Stomach smooth muscle (tissue), 2 donors: ENCODE measurements around the gene MAG.

Experiments used
- H3K27ac ChIP-seq: one replicate; pipeline ENCODE4 v1.7.0; 2013; ENCODE audit warnings: mild to moderate bottlenecking, low read length, inconsistent platforms
- H3K27me3 ChIP-seq, 2 donors: one replicate each; pipeline ENCODE4 v1.7.0; 2013; ENCODE audit warnings: low read length in 2 of 2; ENCODE audit not compliant: insufficient read depth in 2 of 2, control insufficient read depth in 1 of 2
- H3K36me3 ChIP-seq, 2 donors: one replicate each; pipeline ENCODE4 v1.7.0; 2013; ENCODE audit warnings: low read length in 2 of 2; ENCODE audit not compliant: control insufficient read depth in 2 of 2, insufficient read depth in 2 of 2
- H3K4me1 ChIP-seq: one replicate; pipeline ENCODE4 v1.7.0; 2013; ENCODE audit warnings: low read length; ENCODE audit not compliant: control insufficient read depth, insufficient read depth
- H3K4me3 ChIP-seq, 2 donors: one replicate each; pipeline ENCODE4 v1.7.0; 2013; ENCODE audit warnings: low read length in 2 of 2
- H3K9ac ChIP-seq, 2 donors: one replicate each; pipeline ENCODE4 v1.7.0; 2013; ENCODE audit warnings: low read length in 2 of 2, mild to moderate bottlenecking in 1 of 2
- H3K9me3 ChIP-seq, 2 donors: one replicate each; pipeline ENCODE4 v1.7.0; 2013; ENCODE audit warnings: low read length in 2 of 2; ENCODE audit not compliant: control insufficient read depth in 2 of 2
- donor health status: healthy.
- donor health status: Pancreatic carcinoma.

The MAG gene

DNA sequence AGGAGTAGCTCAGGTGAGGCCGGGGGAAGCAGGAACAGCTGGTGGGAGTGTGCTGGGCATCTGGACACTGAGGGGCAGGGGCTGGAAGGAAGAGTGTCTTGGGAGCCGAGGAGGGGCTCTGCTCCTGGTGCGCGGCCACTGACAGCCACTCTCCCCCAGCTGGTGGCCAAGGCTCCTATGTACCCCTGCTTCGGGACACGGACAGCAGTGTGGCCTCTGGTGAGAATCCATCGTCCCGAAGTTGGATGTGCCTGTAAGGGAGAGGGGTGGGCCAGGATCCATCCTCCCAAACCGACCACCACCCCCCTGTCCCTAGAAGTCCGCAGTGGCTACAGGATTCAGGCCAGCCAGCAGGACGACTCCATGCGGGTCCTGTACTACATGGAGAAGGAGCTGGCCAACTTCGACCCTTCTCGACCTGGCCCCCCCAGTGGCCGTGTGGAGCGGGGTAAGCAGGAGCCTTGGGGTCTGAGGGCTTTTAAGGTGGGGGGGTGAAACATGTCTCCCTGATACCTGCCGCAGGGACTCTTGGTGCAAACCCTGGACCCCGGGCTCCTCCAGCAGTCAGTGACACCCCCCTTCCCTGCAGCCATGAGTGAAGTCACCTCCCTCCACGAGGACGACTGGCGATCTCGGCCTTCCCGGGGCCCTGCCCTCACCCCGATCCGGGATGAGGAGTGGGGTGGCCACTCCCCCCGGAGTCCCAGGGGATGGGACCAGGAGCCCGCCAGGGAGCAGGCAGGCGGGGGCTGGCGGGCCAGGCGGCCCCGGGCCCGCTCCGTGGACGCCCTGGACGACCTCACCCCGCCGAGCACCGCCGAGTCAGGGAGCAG lies 25.2 kb upstream of the MAG start:
- Histone ChIP-seq H3K9me3 (no peaks in the 10 kb centered on the region), H3K9ac (peak overlapping the region; percentile 94 to 96), H3K27me3 (no peaks in the 10 kb centered on the region), H3K4me1 (peaks cover 37% of the 10 kb centered on the region), H3K36me3 (peaks cover 7 to 15% of the 10 kb centered on the region in 2 donors), H3K27ac (peak overlapping the region; percentile 94), H3K4me3 (peak overlapping the region; percentile 79 to 87)

DNA sequence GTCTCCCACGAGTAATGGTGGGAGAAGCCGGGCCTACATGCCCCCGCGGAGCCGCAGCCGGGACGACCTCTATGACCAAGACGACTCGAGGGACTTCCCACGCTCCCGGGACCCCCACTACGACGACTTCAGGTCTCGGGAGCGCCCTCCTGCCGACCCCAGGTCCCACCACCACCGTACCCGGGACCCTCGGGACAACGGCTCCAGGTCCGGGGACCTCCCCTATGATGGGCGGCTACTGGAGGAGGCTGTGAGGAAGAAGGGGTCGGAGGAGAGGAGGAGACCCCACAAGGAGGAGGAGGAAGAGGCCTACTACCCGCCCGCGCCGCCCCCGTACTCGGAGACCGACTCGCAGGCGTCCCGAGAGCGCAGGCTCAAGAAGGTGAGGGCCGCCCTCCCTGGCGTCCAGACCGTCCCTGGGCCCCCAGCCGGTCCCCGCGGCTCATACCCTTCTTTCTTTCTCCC lies 24.6 kb upstream of the MAG start:
- no peaks in the 10 kb centered on the region for H3K27me3 ChIP-seq
- peaks cover 37% of the 10 kb centered on the region for H3K4me1 ChIP-seq
- peaks cover 11 to 21% of the 10 kb centered on the region in 2 donors for H3K36me3 ChIP-seq
- peak overlapping the region; percentile 94 for H3K27ac ChIP-seq
- H3K9ac ChIP-seq = peak overlapping the region; percentile 94 to 96
- peak overlapping the region; percentile 79 to 87 for H3K4me3 ChIP-seq
- H3K9me3 ChIP-seq = no peaks in the 10 kb centered on the region

DNA sequence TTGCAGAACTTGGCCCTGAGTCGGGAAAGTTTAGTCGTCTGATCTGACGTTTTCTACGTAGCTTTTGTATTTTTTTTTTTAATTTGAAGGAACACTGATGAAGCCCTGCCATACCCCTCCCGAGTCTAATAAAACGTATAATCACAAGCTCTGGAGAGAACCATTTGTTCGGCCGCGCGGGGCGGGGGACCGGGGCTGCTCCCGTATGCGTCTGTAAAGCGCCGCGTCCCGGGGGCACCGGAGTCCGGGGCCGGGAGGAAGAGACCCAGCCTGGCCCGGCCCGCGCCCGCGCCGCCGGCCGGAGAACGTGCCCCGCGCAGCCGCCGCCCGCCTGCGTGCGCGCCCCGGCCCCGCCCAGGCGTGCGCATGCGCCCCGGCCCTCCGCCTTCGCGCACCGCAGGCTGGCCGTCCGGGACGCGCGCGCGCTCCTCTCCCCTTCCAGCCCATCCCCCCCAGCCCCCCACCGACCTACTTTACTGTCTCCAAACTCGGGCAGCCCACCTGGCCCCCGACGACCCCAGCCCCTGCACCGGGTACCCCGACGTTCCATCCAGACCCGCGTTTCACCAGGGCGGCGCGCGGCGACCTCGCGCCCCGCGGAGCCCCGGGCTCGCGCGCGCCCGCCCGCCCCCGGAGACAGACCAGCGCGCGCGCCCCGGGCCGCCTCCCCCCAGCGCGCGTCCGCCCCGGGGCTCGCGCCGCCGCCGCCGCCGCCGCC lies 24.0 kb upstream of the MAG start:
- no peaks in the 10 kb centered on the region for H3K27me3 ChIP-seq
- no peaks in the 10 kb centered on the region for H3K9me3 ChIP-seq
- peak overlapping the region; percentile 94 to 96 for H3K9ac ChIP-seq
- peaks cover 11 to 23% of the 10 kb centered on the region in 2 donors for H3K36me3 ChIP-seq
- H3K4me1 ChIP-seq = peaks cover 37% of the 10 kb centered on the region
- H3K4me3 ChIP-seq = peak overlapping the region; percentile 79 to 87
- H3K27ac ChIP-seq = peak overlapping the region; percentile 94

DNA sequence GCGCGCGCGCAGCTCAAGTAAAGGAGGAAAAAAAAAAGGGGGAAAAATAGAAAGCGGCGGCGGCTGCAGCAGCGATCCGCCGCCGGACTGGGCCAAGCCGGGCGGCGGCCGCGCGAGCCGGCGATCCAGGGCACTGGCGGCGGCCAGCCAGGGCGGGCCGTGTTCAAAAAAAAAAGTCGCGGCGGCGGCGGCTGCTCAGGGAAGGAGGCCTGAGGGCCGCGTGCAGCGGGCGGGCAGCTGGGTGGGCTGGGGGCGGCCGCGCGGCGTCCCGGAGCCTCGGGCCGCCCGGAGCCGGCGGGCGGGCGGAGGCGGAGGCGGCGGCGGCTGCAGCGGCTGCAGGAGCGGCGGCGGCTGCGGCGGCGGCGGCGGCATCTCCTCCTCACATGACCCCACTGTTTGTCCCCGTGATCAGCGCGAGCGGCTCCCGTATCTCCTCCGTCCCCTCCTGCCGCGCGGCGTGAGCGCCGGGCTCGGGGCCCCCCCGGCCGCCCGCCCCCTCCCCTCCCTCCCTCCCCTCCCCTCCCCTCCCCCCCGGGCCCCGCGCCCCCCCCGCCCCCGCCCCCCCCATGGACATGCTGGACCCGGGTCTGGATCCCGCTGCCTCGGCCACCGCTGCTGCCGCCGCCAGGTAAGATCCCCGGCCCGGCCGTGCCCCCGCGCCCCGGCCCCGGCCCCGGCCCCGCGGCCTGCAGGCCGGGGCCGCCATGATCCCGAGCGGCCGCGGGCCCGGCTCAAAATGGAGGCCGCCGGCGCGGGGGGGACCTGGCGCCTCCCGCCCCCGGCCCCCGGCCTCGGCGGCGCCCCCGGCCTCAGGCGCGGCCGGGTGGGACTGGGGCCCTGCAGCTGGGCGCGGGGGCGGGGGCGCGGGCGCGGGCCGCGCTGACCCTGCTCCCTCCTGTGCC lies 23.2 kb upstream of the MAG start, which contains the start of gene USF2:
TSS of gene USF2 (plus strand) at position 427 of the 902 bp plus-strand sequence. CDS start at position 567, 140 bp downstream.
- Histone ChIP-seq H3K27ac (peak within 1 kb of the TSS; percentile 94), H3K27me3 (no peaks in the 10 kb centered on the region), H3K4me1 (peaks cover 37% of the 10 kb centered on the region), H3K36me3 (peaks cover 18 to 27% of the 10 kb centered on the region in 2 donors), H3K9me3 (no peaks in the 10 kb centered on the region), H3K9ac (peak within 1 kb of the TSS; percentile 94 to 96), H3K4me3 (peak within 1 kb of the TSS; percentile 79 to 87)

DNA sequence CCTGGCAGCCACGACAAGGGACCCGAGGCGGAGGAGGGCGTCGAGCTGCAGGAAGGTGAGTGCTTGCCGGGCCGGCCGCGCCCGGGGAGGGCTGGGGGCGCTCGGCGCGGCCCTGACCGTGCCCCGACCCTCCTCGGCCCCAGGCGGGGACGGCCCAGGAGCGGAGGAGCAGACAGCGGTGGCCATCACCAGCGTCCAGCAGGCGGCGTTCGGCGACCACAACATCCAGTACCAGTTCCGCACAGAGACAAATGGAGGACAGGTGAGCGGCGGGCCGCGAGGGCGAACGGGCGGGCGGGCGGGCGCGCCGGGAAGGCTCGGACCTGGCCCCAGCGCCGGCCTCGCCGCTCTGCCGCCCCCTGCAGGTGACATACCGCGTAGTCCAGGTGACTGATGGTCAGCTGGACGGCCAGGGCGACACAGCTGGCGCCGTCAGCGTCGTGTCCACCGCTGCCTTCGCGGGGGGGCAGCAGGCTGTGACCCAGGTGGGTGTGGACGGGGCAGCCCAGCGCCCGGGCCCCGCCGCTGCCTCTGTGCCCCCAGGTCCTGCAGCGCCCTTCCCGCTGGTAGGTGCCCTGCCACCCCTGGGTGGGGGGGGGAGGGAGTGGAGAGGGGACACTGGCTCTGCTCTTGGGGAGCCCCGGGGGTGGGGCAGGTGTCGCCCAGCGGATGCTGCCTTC lies 22.4 kb upstream of the MAG start:
- peak overlapping the region in 1 of 2 donors; percentile 80 for H3K4me3 ChIP-seq
- no peak overlapping the region for H3K27ac ChIP-seq
- H3K36me3 ChIP-seq = peaks cover 22 to 33% of the 10 kb centered on the region in 2 donors
- no peaks in the 10 kb centered on the region for H3K9me3 ChIP-seq
- peaks cover 37% of the 10 kb centered on the region for H3K4me1 ChIP-seq
- H3K9ac ChIP-seq = peak overlapping the region; percentile 48 to 60
- H3K27me3 ChIP-seq = no peaks in the 10 kb centered on the region

DNA sequence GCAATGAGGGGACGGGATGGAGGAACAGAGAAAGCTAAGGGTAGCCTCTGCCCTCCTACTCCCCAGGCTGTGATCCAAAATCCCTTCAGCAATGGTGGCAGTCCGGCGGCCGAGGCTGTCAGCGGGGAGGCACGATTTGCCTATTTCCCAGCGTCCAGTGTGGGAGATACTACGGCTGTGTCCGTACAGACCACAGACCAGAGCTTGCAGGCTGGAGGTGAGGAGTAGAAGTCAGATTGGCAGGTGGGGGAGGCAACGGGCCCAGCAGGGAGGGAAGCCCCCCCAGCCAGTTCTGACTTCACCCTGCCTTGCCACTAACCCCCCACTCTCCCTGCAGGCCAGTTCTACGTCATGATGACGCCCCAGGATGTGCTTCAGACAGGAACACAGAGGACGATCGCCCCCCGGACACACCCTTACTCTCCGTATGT lies 21.6 kb upstream of the MAG start:
- Histone ChIP-seq H3K27ac (no peak overlapping the region), H3K36me3 (peaks cover 22 to 33% of the 10 kb centered on the region in 2 donors), H3K9ac (no peak overlapping the region), H3K4me3 (peak overlapping the region in 1 of 2 donors; percentile 80), H3K9me3 (no peaks in the 10 kb centered on the region), H3K4me1 (peaks cover 34% of the 10 kb centered on the region), H3K27me3 (no peaks in the 10 kb centered on the region)

DNA sequence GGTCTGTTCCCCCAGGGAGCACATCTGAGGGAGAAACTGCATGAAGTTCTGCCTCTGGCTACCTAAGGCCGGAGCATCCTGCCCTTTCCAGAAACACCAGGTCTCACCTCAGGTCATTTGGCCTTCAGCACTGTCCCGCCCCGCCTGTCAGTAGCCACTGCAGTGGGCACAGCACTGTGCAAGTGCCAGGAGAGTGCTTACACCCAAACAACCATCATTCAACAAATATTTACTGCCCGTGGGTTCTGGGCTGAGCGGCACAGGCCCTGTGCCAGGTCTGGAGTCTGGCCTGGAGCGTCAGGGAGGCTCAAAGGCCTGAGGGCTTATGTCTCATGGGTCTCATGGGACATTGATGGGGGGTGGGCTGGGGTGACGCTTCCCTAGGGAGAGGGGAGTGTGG lies 20.4 kb upstream of the MAG start:
- H3K27me3 ChIP-seq = no peaks in the 10 kb centered on the region
- no peak overlapping the region for H3K4me3 ChIP-seq
- H3K36me3 ChIP-seq = peaks cover 27 to 36% of the 10 kb centered on the region in 2 donors
- H3K27ac ChIP-seq = no peak overlapping the region
- peaks cover 22% of the 10 kb centered on the region for H3K4me1 ChIP-seq
- peak overlapping the region in 1 of 2 donors; percentile 13 for H3K9ac ChIP-seq
- H3K9me3 ChIP-seq = no peaks in the 10 kb centered on the region

DNA sequence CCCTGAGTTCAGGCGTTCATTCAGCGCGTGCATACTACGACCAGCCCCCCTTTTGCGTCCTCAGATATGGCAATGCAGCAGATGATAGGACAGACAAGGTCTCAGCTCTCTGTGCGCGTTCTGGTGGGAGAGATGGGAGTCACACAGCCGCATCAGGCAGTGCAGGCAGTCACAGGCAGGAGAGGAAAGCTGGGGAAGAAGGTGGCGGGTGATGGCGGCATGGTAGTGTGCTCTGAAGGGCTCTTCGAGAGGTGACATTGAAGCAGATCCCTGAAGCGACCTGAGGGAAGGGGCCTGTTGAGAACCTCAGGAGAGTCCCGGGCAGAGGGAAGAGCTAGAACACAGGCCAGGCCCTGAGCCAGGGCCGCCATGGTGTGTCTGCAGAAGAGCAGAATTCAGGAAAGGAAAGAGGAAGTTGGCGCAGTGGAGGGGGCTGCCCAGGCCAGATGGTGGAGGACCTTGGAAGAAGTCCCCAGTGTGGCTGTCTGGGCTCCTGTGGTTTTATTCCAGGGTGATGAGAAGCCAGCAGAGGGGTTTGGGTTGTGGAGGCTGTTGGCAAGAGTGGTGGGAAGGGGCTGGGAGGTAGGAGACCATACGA lies 19.7 kb upstream of the MAG start:
- H3K36me3 ChIP-seq = peaks cover 30 to 42% of the 10 kb centered on the region in 2 donors

DNA sequence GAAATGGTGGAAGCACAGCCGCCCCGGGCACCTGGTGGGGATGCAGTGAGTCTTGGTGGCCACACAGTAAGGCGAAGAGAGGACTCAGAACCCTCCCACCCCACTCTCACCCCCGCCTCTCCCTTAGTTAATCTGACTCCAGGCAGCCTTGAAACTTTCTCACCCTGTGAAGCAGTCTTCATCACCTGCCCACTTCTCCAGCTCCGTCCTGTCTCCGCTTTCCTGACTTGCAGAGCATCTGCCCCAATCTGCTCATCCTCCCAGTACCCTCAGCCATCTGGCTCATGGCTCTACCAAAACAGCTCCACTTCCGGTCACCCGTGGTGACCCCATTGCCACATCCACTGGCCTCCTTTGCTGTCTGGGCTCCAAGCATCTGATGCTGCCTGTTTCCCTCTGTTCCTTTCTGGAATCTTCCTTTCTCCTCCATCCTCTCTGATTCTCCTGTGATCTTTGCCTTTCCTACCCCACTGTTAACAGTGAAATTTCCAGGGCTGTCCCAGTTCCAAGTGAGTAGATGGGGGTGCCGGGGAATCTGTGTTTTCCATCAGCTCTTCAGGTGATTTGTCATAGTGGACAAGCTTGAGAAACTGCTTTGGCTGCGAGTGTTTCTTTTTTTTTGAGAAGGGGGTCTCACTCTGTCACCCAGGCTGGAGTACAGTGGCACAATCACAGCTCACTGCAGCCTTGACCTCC lies 18.9 kb upstream of the MAG start:
- no peak overlapping the region for H3K4me3 ChIP-seq
- peaks cover 34 to 44% of the 10 kb centered on the region in 2 donors for H3K36me3 ChIP-seq
- no peaks in the 10 kb centered on the region for H3K27me3 ChIP-seq
- H3K9me3 ChIP-seq = no peaks in the 10 kb centered on the region
- peaks cover 13% of the 10 kb centered on the region for H3K4me1 ChIP-seq
- H3K9ac ChIP-seq = no peak overlapping the region
- H3K27ac ChIP-seq = no peak overlapping the region

More for the DNA sequence above, 19.7 kb upstream of the MAG start:
- no peaks in the 10 kb centered on the region for H3K9me3 ChIP-seq
- H3K9ac ChIP-seq = no peak overlapping the region
- no peak overlapping the region for H3K27ac ChIP-seq
- no peaks in the 10 kb centered on the region for H3K27me3 ChIP-seq
- peaks cover 15% of the 10 kb centered on the region for H3K4me1 ChIP-seq
- no peak overlapping the region for H3K4me3 ChIP-seq
